NCI-H69 (cell line): Measurements from ENCODE around the gene SFRP5.

Source experiments
- DNase-seq: peaks from one replicate; lab custom pipeline; 2025; lab: John Stamatoyannopoulos, UW

Gene SFRP5

GRCh38 chr10:97785731-97786130, 13.9 kb upstream of the SFRP5 start:
- no peak for DNase-seq

GRCh38 chr10:97785231-97785630, 13.4 kb upstream of the SFRP5 start:
- no peak for DNase-seq

- DNase-seq = no peak
These were observed 12.5 kb upstream of the SFRP5 start for GRCh38 chr10:97784200-97784810.

- no peak for DNase-seq
These were observed 10.8 kb upstream of the SFRP5 start for GRCh38 chr10:97782455-97783228.

- peak; percentile 3 for DNase-seq
These were observed 10.0 kb upstream of the SFRP5 start for GRCh38 chr10:97781618-97782331.

GRCh38 chr10:97780841-97781617, 9.2 kb upstream of the SFRP5 start:
- peak; percentile 38 for DNase-seq

GRCh38 chr10:97779975-97780374, 8.2 kb upstream of the SFRP5 start:
- no peak for DNase-seq

- no peak for DNase-seq
These were observed 7.7 kb upstream of the SFRP5 start for GRCh38 chr10:97779492-97779891.

- DNase-seq = no peak
These were observed 6.9 kb upstream of the SFRP5 start for GRCh38 chr10:97778452-97779302.

- no peak for DNase-seq
These were observed 5.3 kb upstream of the SFRP5 start for GRCh38 chr10:97777143-97777542.

GRCh38 chr10:97774811-97775294, 3.1 kb upstream of the SFRP5 start:
- DNase-seq = peak; percentile 9

- no peak for DNase-seq
These were observed 1.3 kb upstream of the SFRP5 start for GRCh38 chr10:97773096-97773495.

- DNase-seq = peak; percentile 56
These were observed 526 bp downstream of the SFRP5 start for GRCh38 chr10:97771055-97771891.

- no peak for DNase-seq
These were observed 1.5 kb downstream of the SFRP5 start for GRCh38 chr10:97770255-97770654.

- no peak for DNase-seq
These were observed 3.2 kb downstream of the SFRP5 start for GRCh38 chr10:97768322-97769315.

GRCh38 chr10:97766996-97767924, 4.5 kb downstream of the SFRP5 start:
- no peak for DNase-seq

- peak; percentile 3 for DNase-seq
These were observed 5.5 kb downstream of the SFRP5 start for GRCh38 chr10:97766106-97766810.
